ENCODE data around the gene AQP2.

Gene AQP2

DNA sequence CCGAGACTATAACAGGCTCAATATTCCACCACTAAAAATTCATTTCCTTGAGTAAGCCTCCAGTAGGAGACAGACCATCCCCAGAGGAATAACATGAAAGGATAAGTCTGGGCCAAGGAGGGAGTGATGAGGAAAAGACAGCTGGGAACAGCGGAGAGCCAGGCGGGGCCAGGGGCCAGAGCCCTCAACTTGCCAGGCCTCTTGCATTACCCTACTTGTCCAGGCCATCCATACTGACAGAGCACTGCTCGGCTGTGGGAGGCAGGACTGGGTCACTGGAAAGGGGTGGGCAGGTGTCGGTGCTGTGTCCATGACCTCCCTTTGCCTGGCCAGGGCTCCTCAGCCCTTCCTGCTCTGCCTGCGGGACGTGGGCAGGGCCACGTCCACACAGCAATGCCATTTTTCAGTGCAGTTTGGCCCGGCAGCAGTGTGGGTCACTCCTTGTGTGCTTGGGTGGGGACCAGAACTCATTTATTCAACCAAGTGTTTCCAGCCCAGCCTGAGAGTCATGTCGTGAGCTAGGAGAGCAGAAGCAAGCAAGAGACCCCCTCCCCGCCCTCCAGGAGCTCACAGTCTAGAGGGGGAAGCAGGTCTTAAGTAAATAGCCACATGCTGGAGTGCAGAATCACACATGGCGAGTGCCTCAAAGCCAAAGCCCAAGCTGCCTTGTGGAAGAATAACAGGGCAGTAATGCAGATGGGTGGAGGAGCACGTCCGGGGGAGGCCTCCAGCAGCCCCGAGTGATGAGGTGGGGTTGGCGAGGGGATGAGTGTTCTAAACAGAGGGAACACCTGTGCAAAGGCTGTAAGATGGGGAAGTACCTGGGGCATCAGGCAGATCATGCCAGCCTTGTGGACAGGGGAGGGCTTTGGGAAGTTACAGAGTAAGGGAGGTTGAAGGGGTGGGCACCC, 37.9 kb upstream of the AQP2 start:
- no peak overlapping the region for H3K27ac ChIP-seq
- TF ChIP-seq, protein P1, sequence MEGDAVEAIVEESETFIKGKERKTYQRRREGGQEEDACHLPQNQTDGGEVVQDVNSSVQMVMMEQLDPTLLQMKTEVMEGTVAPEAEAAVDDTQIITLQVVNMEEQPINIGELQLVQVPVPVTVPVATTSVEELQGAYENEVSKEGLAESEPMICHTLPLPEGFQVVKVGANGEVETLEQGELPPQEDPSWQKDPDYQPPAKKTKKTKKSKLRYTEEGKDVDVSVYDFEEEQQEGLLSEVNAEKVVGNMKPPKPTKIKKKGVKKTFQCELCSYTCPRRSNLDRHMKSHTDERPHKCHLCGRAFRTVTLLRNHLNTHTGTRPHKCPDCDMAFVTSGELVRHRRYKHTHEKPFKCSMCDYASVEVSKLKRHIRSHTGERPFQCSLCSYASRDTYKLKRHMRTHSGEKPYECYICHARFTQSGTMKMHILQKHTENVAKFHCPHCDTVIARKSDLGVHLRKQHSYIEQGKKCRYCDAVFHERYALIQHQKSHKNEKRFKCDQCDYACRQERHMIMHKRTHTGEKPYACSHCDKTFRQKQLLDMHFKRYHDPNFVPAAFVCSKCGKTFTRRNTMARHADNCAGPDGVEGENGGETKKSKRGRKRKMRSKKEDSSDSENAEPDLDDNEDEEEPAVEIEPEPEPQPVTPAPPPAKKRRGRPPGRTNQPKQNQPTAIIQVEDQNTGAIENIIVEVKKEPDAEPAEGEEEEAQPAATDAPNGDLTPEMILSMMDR (conservative IDR thresholded peaks at IDR 0.05) = no peak
- no peak for TF ChIP-seq ZFX (IDR thresholded peaks at IDR 0.05)

DNA sequence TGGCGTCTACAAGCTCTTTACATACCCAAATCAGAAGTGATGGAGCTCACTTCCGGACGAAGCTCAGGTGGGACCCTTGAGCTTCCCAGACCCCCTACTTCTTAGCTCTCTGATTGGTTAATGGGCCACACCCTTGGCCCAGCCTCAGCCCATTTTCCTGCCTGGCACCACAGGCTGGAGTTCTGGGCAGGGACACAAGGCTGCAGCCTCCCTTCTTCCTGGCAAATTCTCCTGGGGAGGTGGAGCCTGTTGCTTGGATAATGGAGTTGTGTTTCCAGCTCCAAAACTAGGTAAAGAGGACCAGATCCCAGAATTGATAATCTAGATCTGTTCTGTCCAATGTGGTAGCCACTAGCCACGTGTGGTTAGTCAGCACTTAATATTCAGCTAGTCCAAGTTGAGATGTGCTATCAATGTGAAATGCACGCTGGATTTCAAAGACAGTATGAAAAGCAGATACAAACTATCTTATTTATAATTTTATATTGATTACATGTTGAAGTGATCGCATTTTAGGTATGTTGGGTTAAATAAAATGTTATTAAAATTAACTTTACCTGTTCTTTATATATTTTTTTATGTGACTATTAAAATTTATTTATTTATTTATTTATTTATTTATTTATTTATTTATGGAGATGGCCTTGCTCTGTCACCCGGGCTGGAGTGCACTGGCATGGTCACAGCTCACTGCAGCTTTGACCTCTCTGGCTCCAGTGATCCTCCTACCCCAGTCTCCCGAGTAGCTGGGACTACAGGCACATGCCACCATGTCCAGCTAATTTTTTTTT, 34.2 kb upstream of the AQP2 start:
- TF ChIP-seq, protein P1 (conservative IDR thresholded peaks at IDR 0.05) = no peak
- no peak for TF ChIP-seq ZFX (IDR thresholded peaks at IDR 0.05)

DNA sequence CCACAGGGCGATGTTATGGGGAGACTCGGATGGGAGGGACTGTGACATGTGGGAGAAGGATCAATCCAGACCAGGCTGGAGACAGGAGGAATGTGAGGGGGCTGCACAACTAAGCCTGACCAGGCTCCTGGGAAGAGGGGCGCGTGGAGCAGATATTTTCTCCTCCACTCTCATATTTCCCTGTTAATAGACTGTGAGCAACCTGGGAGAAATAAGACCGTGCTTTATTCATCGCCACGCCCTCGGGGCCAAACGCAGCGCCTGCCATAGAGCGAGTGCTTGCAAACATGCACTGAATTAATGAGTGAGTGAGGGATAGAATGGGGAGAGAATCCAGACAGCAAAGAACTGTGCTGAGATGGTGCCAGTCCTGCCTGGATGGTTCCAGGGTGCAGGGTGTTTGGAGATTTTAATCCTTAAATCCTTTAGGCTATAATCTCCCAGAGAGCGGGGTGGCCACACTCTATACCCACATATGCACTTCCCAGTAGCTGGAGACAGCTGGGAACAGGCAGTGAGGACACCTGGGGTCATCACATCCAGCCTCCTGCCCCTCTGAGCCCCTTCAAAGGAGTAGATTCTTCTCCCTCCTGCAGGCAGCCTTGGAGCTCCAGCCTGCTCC, 33.3 kb upstream of the AQP2 start:
- no peak overlapping the region for H3K27ac ChIP-seq
- TF ChIP-seq, protein P1 (conservative IDR thresholded peaks at IDR 0.05) = no peak
- no peak for TF ChIP-seq ZFX (IDR thresholded peaks at IDR 0.05)

More for the DNA sequence above, 34.2 kb upstream of the AQP2 start:
- H3K27ac ChIP-seq = no peak overlapping the region

DNA sequence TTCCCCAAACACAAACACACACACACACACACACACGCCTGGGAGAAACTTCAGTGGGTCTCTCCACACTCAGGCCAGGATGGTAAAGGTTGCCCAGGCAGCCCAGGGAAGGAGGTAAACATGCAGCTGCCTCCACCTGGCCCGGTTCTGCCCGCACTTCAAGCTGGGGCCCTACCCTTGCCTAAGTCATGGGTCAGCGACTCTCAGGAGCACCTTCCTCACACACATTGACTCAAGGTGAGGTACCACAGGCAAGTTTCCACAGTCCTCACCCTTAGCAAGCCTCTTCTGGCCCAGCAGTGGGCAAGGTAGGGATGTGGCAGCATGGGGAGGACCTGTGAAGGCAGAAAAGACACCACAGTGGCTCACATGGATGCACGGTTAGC, 32.8 kb upstream of the AQP2 start:
- TF ChIP-seq ZFX (IDR thresholded peaks at IDR 0.05) = no peak
- TF ChIP-seq, protein P1 (conservative IDR thresholded peaks at IDR 0.05) = no peak
- no peak overlapping the region for H3K27ac ChIP-seq

DNA sequence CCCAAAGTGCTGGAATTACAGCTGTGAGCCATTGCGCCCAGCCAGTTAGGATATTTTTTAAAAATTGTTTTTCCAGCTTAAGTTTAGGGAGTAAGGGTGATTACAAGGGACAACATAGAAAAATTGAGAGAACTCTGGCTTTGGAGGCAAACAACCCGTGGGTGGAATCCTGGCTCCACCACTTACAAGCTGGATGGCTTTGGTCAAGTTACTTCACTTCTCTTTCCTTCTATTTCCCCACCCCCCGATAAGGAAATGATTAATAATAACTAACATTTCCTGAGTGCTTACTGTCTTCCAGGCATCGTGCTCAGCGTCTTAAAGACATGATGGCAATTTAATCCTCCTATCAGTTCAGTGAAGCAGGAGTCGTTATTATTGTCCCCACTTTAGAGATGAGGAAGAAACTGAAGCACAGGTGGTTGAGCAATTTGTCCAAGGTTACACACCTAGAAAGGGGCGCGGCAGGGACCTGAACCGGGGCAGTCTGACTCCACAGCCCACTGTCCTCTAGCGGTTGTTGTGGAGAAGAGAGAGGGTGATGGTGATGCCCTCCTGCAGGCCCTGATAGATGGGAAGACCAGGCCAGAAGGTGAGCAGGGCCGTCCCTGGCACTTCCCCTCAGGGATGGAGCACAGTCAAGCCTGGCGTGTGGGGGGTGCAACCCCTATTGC, 30.2 kb upstream of the AQP2 start:
- TF ChIP-seq, protein P1 (conservative IDR thresholded peaks at IDR 0.05) = no peak
- no peak for TF ChIP-seq ZFX (IDR thresholded peaks at IDR 0.05)
- no peak overlapping the region for H3K27ac ChIP-seq

DNA sequence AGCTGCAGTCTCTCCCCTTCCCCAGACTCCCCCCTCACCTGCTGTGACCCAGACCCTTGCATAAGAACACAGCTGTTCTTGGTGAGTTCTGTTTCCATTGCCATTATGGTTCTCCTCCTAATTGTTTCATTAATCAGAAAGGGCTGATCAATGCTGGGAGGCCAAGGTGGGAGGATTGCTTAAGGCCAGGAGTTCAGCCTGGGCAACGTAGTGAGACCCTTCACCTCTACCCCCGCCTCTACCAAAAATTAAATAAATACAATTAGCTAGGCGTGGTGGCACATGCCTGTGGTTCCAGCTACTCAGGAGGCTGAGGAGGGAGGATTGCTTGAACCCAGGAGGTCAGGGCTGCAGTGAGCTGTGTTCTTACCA, 29.6 kb upstream of the AQP2 start:
- TF ChIP-seq ZFX (IDR thresholded peaks at IDR 0.05) = no peak
- TF ChIP-seq, protein P1 (conservative IDR thresholded peaks at IDR 0.05) = no peak
- no peak overlapping the region for H3K27ac ChIP-seq

Data from C4-2B (cell line).